ENCODE measurements around the gene DOCK1.

DNA sequence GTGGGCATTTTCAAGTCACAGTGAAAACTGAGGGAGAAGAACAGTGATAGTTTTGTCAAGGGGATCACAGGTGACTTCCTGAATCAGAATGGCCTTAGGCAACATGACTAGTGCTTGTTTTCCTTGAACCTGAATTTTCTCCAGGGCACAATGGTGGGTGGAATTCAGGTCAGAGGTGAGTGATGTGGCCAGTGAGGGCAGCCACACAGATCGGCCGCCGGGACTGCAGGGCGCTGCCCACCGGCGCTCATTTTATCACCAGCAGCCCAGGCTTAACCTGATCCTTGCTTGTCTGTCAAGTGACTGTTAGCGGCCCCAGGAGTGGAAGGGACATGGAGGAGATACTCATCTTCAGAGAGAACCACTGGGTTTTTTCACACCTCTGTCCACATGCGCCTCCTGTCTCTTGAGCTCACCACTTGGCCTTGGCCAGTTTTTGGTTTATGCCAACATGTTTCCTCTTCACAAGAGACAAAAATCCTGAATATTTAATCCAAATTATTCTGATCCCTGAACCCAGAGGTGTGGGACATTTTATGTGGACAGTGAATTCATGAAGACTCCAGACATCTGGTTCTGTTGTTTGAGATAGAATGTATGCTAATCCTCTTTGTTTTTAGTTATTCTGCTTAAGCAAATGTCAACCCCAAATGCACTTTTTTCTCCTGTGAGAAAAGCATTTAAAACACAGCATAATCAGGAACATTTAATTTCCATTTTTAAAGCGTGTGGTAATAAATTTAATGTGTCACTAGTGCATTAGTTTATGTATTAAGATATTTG is 108.7 kb downstream of the DOCK1 start:
- TF ChIP-seq CTCF (IDR thresholded peaks at IDR 0.05; ENCODE audit: low read length) (no peak), EZH2 (optimal IDR thresholded peaks at IDR 0.05; ENCODE audit: low read depth, low read length) (no peak), EZH2phosphoT487 (IDR thresholded peaks at IDR 0.05; ENCODE audit: low read length) (no peak)

Data from MM.1S (cell line).